GM19397 (cell line): ENCODE measurements around the gene SRF.
"Not testable (repeated sequence)": the region's sequence is repeated elsewhere in the genome, so short reads cannot be mapped to it uniquely, and the experiment has no call there.

ENCODE experiments used
- ATAC-seq: cut with Tn5 transposase; IDR thresholded peaks from one replicate; pipeline ENCODE4 v1.9.1; 2021; ENCODE audit warnings: mild to moderate bottlenecking, moderate library complexity; ENCODE audit not compliant: unreplicated experiment

Gene SRF

DNA sequence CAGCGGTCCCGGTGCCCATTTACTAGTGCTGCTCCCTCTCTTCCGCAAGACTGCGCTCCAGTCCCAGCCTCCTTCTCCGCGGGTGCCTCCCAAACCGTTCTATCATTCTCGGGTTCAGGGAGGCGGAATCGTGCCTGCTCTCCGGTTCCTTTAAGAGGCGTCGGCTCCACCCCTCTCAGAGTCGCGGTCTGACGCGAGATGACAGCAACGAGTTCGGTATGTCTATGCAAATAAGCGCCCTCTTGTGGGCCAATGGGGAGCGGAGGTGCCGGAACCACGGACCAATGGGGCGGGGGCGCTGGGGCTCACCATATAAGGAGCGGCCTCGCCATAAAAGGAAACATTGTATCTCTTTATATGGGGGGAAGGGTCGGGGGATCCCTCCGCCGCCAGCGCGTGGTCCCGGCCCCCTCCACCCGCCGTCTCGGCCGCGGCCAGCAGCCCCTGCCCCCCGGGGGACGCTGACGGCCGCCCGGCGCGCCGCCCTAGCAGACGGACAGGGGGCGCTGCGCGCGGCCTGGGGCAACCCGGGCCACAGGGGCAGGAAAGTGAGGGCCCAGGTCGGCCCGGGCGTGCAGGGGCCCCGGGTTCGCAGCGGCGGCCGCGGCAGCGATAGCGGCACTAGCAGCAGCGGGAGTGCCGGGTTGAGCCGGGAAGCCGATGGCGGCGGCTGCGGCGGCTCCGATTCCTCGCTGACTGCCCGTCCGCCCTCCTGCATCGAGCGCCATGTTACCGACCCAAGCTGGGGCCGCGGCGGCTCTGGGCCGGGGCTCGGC is at the start of gene SRF:
SRF (plus strand) TSS at position 339 of the 776 bp plus-strand sequence; CDS start at position 727, 388 bp downstream.
- peak; percentile 62 for ATAC-seq

- no peak for ATAC-seq
Measured at GRCh38 chr6:43122146-43122545, 48.9 kb upstream of the SRF start.

DNA sequence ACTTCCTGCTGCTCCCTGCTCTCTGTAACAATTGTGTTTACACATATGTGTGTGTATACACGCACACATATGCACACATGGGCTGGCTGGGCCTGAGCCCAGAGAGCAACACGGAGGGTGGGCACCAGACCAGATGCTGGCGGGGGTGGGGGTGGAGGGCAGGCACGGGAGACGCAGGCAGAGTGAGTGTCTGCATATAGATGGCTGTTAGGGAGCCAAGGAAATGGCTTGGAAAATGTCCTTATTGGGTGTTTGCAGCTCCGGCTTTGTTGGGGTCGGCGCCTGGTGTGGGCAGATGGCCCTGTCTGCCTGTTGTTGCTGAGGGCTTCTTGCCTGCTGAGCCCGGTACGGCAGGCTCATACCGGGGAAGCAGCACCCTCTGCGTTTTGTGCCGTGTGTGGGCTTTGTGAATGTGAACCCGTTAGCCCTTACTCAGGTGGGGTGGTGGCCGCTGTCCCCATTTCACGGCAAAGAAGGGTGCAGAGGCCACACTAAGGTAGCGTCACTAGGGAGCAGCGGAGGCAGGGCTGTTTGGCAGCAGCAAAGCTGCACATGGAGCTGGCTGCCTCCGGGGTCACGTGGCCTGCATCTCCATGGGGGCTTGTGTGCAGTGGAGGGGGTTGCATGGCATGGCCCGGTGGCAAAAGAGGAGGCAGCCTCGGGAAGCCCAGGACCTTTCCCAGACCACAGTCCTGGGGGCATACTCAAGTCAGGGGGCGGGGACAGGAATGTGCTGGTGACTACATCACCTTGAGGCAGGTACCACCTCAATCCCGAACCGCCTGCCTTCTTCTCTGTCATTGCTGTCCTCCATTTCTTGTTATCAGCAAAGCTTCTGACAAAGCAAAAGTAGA is 47.4 kb upstream of the SRF start:
- ATAC-seq = no peak

DNA sequence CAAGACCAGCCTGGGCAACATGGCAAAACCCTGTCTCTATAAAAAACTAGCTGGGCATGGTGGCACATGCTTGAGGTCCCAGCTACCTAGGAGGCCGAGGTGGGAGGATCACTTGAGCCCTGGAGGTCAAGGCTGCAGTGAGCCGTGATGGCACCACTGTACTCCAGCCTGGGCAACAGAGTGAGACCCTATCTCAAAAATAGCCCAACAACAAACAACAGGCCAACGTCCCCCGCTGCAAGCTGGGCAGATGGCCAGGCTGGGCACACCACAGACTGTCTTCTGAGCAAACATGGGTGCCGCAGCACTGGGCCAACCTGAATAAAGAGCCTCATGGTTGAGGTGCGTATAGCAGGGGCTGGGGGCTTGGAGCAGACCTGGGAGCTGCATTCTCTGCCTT is 46.6 kb upstream of the SRF start:
- ATAC-seq = no peak

DNA sequence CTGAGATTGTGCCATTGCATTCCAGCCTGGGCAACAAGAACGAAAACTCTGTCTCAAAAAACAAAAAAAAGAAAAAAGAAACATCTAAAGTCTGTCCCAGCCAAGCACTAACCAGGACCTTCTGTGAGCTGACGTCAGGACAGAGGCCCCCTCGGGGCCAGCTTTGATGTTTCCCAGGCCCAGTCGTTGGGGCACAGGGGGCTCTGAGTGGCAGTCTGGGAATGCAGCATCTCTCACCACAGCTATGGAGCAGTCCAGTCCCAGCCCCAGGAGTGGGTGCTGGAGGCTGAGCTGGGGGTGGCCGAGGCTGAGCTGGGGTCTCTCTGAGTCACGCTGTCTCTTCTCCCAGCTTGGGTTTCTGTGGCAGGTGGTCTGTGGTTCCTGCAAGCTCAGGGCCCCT is 46.0 kb upstream of the SRF start:
- no peak for ATAC-seq

DNA sequence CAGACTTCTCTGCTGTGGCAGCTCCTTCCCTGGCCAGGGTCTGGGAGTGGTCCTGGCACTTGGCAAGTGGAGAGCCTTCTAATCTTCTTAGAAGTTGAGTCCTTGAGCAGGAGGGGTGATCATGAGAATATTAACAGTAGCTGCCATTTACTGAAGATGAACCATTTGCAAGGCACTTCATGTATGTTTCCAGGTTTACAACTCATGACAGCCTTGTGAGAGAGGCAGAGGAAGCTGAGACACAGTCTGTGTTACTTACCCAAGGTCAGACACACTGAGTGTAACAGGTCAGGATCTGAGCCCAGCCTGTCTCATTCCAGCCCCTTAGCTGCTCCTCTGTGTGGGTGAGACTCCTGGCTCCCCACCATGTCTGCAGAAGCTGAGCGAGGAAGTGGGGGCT is 45.5 kb upstream of the SRF start:
- ATAC-seq = no peak

DNA sequence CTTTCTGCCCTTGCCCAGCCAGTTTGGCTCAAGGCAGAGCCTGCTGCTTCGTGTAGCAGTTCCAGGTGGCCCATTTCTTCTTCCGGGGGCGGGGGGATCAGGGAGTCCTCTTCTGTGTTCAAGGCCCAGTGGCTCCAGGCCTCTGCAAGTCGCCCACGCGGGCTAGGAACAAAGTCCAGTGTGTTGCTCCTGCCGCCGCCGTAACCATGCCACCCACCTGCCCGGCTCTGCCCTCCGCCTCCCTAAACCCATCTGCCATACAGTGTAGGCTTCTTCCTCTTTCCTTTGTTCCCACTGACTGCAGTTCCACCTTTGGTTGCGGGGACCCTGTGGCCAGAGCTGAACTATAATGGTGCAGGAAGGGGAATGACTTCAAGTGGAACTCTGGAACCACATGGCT is 43.9 kb upstream of the SRF start:
- no peak for ATAC-seq

DNA sequence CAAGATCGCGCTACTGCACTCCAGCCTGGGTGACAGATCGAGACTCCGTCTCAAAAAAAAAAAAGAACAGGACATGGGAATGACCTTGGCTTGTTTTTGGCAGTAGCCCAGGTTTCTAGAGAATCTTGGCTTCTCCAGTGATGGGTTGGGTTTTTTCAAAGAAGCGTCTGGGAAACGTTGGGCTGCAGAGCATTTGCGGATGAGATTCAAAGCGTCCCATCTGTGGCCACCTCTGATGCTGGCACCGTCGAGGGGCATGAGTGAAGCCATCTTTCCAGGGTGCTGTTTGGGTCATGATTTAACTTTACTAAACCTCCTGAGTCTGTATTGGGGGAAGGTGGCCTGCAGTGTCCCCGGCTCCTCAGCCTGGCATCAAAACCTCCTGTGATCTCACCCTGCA is 43.2 kb upstream of the SRF start:
- ATAC-seq = no peak

DNA sequence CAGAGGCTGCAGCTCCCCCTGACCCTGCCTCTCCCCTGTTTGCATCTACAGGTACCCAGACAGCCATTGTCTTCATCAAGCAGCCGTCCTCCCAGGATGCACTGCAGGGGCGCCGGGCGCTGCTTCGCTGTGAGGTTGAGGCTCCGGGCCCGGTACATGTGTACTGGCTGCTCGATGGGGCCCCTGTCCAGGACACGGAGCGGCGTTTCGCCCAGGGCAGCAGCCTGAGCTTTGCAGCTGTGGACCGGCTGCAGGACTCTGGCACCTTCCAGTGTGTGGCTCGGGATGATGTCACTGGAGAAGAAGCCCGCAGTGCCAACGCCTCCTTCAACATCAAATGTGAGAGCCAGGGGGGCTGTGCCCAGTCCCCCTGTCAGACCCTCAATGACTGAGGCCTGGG is 42.1 kb upstream of the SRF start:
- no peak for ATAC-seq

GRCh38 chr6:43129434-43130194 is 41.5 kb upstream of the SRF start:
- no peak for ATAC-seq

DNA sequence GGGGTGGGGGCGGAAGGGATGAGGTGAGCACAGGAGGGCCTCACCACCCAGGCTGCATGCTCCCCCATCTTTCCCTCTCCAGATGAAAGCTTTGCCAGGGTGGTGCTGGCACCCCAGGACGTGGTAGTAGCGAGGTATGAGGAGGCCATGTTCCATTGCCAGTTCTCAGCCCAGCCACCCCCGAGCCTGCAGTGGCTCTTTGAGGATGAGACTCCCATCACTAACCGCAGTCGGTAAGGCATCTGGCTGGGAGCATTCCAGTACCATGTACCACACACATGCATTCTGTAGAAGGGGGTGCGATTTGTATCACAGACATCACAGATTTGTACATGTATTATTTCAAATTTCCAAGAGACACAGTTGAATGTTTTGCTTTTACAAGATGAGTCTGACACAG is 40.6 kb upstream of the SRF start:
- no peak for ATAC-seq

GRCh38 chr6:43131379-43131778 is 39.7 kb upstream of the SRF start:
- not testable (repeated sequence) for ATAC-seq

- ATAC-seq = no peak
Measured at GRCh38 chr6:43138267-43138666, 32.8 kb upstream of the SRF start.

DNA sequence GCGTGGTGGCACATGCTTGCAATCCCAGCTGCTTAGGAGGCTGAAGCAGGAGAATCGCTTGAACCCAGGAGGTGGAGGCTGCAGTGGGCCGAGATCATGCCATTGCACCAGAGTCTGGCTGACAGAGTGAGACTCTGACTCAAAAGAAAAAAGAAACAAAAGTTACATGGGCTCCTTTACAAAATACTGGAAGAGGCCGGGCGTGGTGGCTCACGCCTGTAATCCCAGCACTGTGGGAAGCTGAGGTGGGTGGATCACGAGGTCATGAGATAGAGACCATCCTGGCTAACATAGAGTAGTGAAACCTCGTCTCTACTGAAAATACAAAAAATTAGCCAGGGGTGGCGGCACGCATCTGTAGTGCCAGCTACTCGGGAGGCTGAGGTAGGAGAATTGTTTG is 31.1 kb upstream of the SRF start:
- ATAC-seq = not testable (repeated sequence)

GRCh38 chr6:43141644-43142043 is 29.4 kb upstream of the SRF start:
- ATAC-seq = no peak

GRCh38 chr6:43142101-43142500 is 29.0 kb upstream of the SRF start:
- no peak for ATAC-seq

DNA sequence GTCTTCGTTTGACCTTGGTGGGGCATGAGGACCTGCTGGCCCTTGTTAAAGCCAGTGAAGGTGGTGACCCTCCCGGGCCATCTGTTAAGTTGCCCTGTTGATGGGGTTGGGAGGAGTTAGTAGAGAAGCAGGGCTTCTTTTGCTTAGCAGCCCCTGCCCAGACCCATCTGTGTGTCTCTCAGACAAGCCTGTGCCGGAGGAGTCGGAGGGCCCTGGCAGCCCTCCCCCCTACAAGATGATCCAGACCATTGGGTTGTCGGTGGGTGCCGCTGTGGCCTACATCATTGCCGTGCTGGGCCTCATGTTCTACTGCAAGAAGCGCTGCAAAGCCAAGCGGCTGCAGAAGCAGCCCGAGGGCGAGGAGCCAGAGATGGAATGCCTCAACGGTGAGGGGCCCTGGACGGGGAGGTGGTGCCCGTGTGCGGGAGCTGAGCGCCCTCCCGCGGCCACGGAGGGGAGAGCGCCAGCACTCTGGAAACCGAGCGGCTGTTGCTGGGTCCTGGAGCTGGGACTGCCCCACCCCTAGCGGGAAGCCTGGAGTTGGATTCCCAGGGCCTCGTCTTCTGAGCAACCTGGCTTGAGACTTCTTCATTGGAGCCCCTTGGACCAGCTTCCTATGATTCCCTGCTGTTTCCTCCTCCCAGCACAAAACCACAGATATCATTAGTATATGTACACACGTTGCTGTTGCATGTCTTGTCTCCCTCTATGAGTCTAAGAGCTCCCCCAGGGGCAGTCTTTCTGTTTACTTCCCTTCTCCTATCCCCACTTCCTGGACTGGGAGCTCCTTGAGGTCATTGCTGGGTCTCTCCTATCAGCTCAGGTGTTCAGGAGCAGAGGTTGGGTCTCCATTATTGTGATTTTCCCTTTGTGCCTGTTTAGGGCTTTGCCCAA is 27.6 kb upstream of the SRF start:
- peak; percentile 69 for ATAC-seq

DNA sequence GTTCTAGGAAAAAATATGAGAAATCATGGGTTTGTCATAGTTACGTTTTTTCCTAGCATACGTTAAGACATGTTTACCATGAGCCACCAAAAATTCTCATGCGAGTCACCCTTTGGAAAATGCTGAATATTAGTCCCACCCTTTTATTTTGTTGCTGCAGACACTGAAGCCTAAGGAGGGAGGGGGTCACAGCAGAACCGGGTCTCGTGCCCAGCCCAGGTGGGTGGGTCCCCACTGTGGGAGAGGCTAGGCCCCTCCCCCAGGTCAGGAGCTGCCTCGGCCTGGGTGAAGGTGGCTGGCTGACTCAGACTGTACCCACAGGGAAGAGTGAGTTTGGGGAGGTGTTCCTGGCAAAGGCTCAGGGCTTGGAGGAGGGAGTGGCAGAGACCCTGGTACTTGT is 26.2 kb upstream of the SRF start:
- ATAC-seq = no peak

DNA sequence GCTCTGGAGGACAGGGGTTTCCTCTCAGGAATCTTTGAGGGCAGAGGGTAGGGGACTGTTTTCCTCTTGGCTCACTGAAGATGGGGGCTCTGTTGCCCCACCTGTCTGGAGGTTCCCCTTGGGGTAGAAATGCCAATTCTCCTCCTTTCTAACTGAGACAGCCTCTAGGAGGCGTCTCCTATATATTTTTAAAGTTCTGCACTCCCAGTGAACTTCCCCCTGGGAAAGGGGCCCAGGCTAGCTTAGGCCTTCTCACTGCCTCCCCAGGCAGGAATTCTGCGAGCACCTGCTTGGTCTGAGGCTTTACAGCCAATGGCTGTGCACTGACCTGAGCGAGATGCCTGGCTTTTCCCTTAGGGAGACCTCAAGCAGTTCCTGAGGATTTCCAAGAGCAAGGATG is 24.8 kb upstream of the SRF start:
- no peak for ATAC-seq
